GM23248 (cell line): ENCODE measurements around the gene EID3. TPM values are rescaled to one million over a fixed set of nuclear protein-coding genes. Genes with fewer than 3 reads are reported as not detected.
A peak's percentile ranks its signal among the peaks of the same experiment; 100 is the strongest.

Experiments
- DNase-seq: peaks from one replicate; pipeline ENCODE4 v3.0.0-alpha.2; 2015
- H2AFZ ChIP-seq: fragments of 200-600 bp; sonication (generic); 2 replicates; pipeline ENCODE4 v1.6.1; 2016; ENCODE audit warnings: antibody characterized with exemption
- H3F3A ChIP-seq: fragments of 200-600 bp; sonication (generic); 2 replicates; pipeline ENCODE4 v1.6.1; 2016; ENCODE audit warnings: mild to moderate bottlenecking, antibody characterized with exemption, mixed run types; ENCODE audit not compliant: insufficient read depth
- H3K27ac ChIP-seq: fragments of 200-600 bp; sonication (generic); 2 replicates; pipeline ENCODE4 v1.5.1; 2016; ENCODE audit warnings: mild to moderate bottlenecking
- H3K27me3 ChIP-seq: fragments of 200-600 bp; sonication (generic); replicated peaks from 2 replicates; pipeline ENCODE4 v1.6.1; 2016; ENCODE audit warnings: mild to moderate bottlenecking; ENCODE audit not compliant: insufficient read depth
- H3K36me3 ChIP-seq: fragments of 200-600 bp; sonication (generic); 2 replicates; pipeline ENCODE4 v1.6.1; 2016; ENCODE audit warnings: low read depth, mild to moderate bottlenecking
- H3K4me1 ChIP-seq: fragments of 200-600 bp; sonication (generic); 2 replicates; pipeline ENCODE4 v1.6.1; 2016; ENCODE audit warnings: mild to moderate bottlenecking; ENCODE audit not compliant: insufficient read depth
- H3K4me2 ChIP-seq: fragments of 200-600 bp; sonication (generic); one replicate; pipeline ENCODE4 v1.6.1; 2016; ENCODE audit warnings: mild to moderate bottlenecking; ENCODE audit not compliant: unreplicated experiment
- H3K4me3 ChIP-seq: fragments of 200-600 bp; sonication (generic); 2 replicates; pipeline ENCODE4 v1.5.1; 2016; ENCODE audit warnings: mild to moderate bottlenecking
- H3K79me2 ChIP-seq: fragments of 200-600 bp; sonication (generic); 2 replicates; pipeline ENCODE4 v1.6.1; 2016; ENCODE audit warnings: mild to moderate bottlenecking; ENCODE audit not compliant: insufficient read depth
- H3K9ac ChIP-seq: fragments of 200-600 bp; sonication (generic); 2 replicates; pipeline ENCODE4 v1.6.1; 2016; ENCODE audit warnings: mild to moderate bottlenecking
- H3K9me2 ChIP-seq: fragments of 200-600 bp; sonication (generic); 2 replicates; pipeline ENCODE4 v1.6.1; 2016; ENCODE audit warnings: mixed run types, mild to moderate bottlenecking, moderate library complexity; ENCODE audit not compliant: insufficient read depth
- H3K9me3 ChIP-seq: fragments of 200-600 bp; sonication (generic); one replicate; pipeline ENCODE4 v1.6.1; 2017; ENCODE audit warnings: low read depth
- H4K20me1 ChIP-seq: fragments of 200-600 bp; sonication (generic); 2 replicates; pipeline ENCODE4 v1.6.0; 2016; ENCODE audit not compliant: insufficient read depth
- EZH2 ChIP-seq: fragments of 200-600 bp; sonication (generic); IDR thresholded peaks from 2 replicates; pipeline ENCODE4 v1.6.1; 2018; ENCODE audit warnings: antibody characterized with exemption, mild to moderate bottlenecking; ENCODE audit not compliant: insufficient read depth, poor library complexity, severe bottlenecking
- EZH2phosphoT487 ChIP-seq: fragments of 200-600 bp; sonication (generic); IDR thresholded peaks from 2 replicates; pipeline ENCODE4 v1.6.1; 2018; ENCODE audit warnings: antibody characterized with exemption, moderate library complexity, mild to moderate bottlenecking, low read depth; ENCODE audit not compliant: insufficient read depth
- WGBS, 2 experiments: methylation state at CpG; one replicate each; pipeline ENCODE4 v1.1.6; 2015 to 2017; ENCODE audit warnings: low lambda C conversion rate in 2 of 2, low coverage in 1 of 2; ENCODE audit errors: missing lambda C conversion rate in 2 of 2; 5-methylcytosine and 5-hydroxymethylcytosine counted together
- in situ Hi-C: fragments of 300-500 bp; cut with MboI; formaldehyde crosslinking; loops from 2 replicates; pipeline ENCODE4 v1.15.0; 2020
- polyA plus RNA-seq: library from polyadenylated mRNA; unstranded; fragments of >200 nt; fragmentation: Nextera tagmentation; extraction: Ambion mirVana; gene quantifications from 2 replicates; pipeline ENCODE4 v1.2.1, GENCODE V29; 2016
- total RNA-seq: library from RNA; depleted of rRNA; stranded (reverse); fragments of >200 nt; shearing (Covaris generic); gene quantifications from 2 replicates; pipeline ENCODE4 v1.2.3, GENCODE V29; 2014

Gene EID3
- total and polyA plus RNA-seq, 2 experiments from 2014 or later: 5.7 to 6.9 TPM

GRCh38 chr12:104294927-104295668 lies 8.4 kb upstream of the EID3 start:
- Histone ChIP-seq H4K20me1 (peaks cover 37% of the 10 kb centered on the region), H3K36me3 (peaks cover 76% of the 10 kb centered on the region), H3K27me3 (no peaks in the 10 kb centered on the region), H2AFZ (no peak overlapping the region), H3F3A (peaks cover 55% of the 10 kb centered on the region), H3K4me1 (peaks cover 37% of the 10 kb centered on the region), H3K9me3 (no peaks in the 10 kb centered on the region), H3K4me3 (no peak overlapping the region), H3K9me2 (no peaks in the 10 kb centered on the region), H3K79me2 (peaks cover 97% of the 10 kb centered on the region), H3K27ac (peak overlapping the region; percentile 0; the same call in 1 of the 2 replicates), H3K4me2 (no peak overlapping the region), H3K9ac (peak overlapping the region; percentile 21; the same call in 1 of the 2 replicates)
- DNase-seq: no peak
- in situ Hi-C loops: no loop called here
- no peak for TF ChIP-seq EZH2
- TF ChIP-seq EZH2phosphoT487: no peak
- 90% methylated on average over 9 of the region's 9 CpGs for WGBS, 2 experiments

- Histone ChIP-seq H3K4me2 (no peak overlapping the region), H2AFZ (no peak overlapping the region)
Measured at GRCh38 chr12:104295954-104296353, 7.6 kb upstream of the EID3 start.

GRCh38 chr12:104296718-104297117 lies 6.8 kb upstream of the EID3 start:
- Histone ChIP-seq H3F3A (peaks cover 70% of the 10 kb centered on the region), H4K20me1 (peaks cover 41% of the 10 kb centered on the region), H3K27ac (no peak overlapping the region), H3K9ac (no peak overlapping the region), H3K36me3 (peaks cover 74% of the 10 kb centered on the region), H3K4me3 (no peak overlapping the region), H3K9me2 (no peaks in the 10 kb centered on the region), H3K4me1 (peaks cover 45% of the 10 kb centered on the region), H3K27me3 (no peaks in the 10 kb centered on the region), H2AFZ (no peak overlapping the region), H3K9me3 (no peaks in the 10 kb centered on the region), H3K4me2 (no peak overlapping the region), H3K79me2 (peaks cover 97% of the 10 kb centered on the region)
- DNase-seq: no peak
- in situ Hi-C loops: no loop called here
- 98 to 100% methylated on average over 4 of the region's 4 CpGs for WGBS, 2 experiments
- TF ChIP-seq EZH2: no peak
- TF ChIP-seq EZH2phosphoT487: no peak

More at GRCh38 chr12:104295954-104296353, 7.6 kb upstream of the EID3 start:
- Histone ChIP-seq H3K36me3 (peaks cover 79% of the 10 kb centered on the region), H3K27ac (no peak overlapping the region), H3K9me2 (no peaks in the 10 kb centered on the region), H3K4me3 (no peak overlapping the region), H3K27me3 (no peaks in the 10 kb centered on the region), H3K9ac (peak overlapping the region; percentile 21; the same call in 1 of the 2 replicates), H3F3A (peaks cover 63% of the 10 kb centered on the region), H3K4me1 (peaks cover 44% of the 10 kb centered on the region), H3K9me3 (no peaks in the 10 kb centered on the region), H4K20me1 (peaks cover 41% of the 10 kb centered on the region), H3K79me2 (peaks cover 97% of the 10 kb centered on the region)
- TF ChIP-seq EZH2 (no peak), EZH2phosphoT487 (no peak)
- DNase-seq: peak; percentile 56
- 94 to 96% methylated on average over 1 of the region's 1 CpG for WGBS, 2 experiments
- in situ Hi-C loops: no loop called here

- Histone ChIP-seq H3K4me1 (peaks cover 38% of the 10 kb centered on the region), H3K9me2 (no peaks in the 10 kb centered on the region)
- in situ Hi-C loops: no loop called here
Measured at GRCh38 chr12:104297477-104298113, 5.9 kb upstream of the EID3 start.

More at GRCh38 chr12:104297477-104298113, 5.9 kb upstream of the EID3 start:
- Histone ChIP-seq H3K4me3 (no peak overlapping the region; the same call in 1 of the 2 replicates), H3K27me3 (no peaks in the 10 kb centered on the region), H4K20me1 (peaks cover 45% of the 10 kb centered on the region), H3F3A (peaks cover 75% of the 10 kb centered on the region), H3K79me2 (peaks cover 97% of the 10 kb centered on the region), H3K36me3 (peaks cover 66% of the 10 kb centered on the region), H3K27ac (no peak overlapping the region; the same call in 1 of the 2 replicates), H2AFZ (no peak overlapping the region), H3K9me3 (no peaks in the 10 kb centered on the region), H3K9ac (no peak overlapping the region), H3K4me2 (no peak overlapping the region)
- DNase-seq: no peak
- 95 to 96% methylated on average over 10 of the region's 10 CpGs for WGBS, 2 experiments
- TF ChIP-seq EZH2phosphoT487: no peak
- TF ChIP-seq EZH2: no peak
